Transverse colon (tissue), 4 donors: ENCODE results near the gene NAALADL2. TPM values are rescaled to one million over a fixed set of nuclear protein-coding genes. Genes with fewer than 3 reads are reported as not detected.

Experiments used
- DNase-seq: peaks from one replicate; pipeline ENCODE4 v3.0.0-alpha.2; 2019
- H3K27ac ChIP-seq, 4 donors: fragments of 200-600 bp; sonication (generic); 2 replicates each; pipeline ENCODE4 v1.5.1; 2016 to 2018; ENCODE audit warnings: inconsistent platforms in 4 of 4
- H3K27me3 ChIP-seq: fragments of 200-600 bp; sonication (generic); 2 replicates; pipeline ENCODE4 v1.5.1; 2017; ENCODE audit warnings: inconsistent platforms
- H3K36me3 ChIP-seq, 4 donors: fragments of 200-600 bp; sonication (generic); 2 replicates each; pipeline ENCODE4 v1.5.1; 2017 to 2019; ENCODE audit warnings: inconsistent platforms in 4 of 4
- H3K4me1 ChIP-seq, 4 donors: fragments of 200-600 bp; sonication (generic); 2 replicates each; pipeline ENCODE4 v1.5.1; 2017 to 2020; ENCODE audit warnings: inconsistent platforms in 4 of 4
- H3K4me3 ChIP-seq, 4 donors: fragments of 200-600 bp; sonication (generic); 1 replicate in 1 of 4; 2 replicates in 3 of 4; pipeline versions ENCODE4 v1.5.1 to v1.6.1; 2017 to 2019; ENCODE audit warnings: inconsistent platforms in 4 of 4
- H3K9me3 ChIP-seq, 2 donors: fragments of 200-600 bp; sonication (generic); 2 replicates each; pipeline ENCODE4 v1.5.1; 2017 to 2019; ENCODE audit warnings: inconsistent platforms in 2 of 2
- CTCF ChIP-seq, 5 experiments: fragments of 200-600 bp in 3 of 5; fragments of 450-650 bp in 2 of 5; sonication (generic) in 3 of 5; IDR thresholded peaks; 1 replicate in 2 of 5; 2 replicates in 3 of 5; pipeline ENCODE4 v1.5.1; 2016 to 2017; ENCODE audit warnings: antibody characterized with exemption in 5 of 5, inconsistent platforms in 3 of 5, mild to moderate bottlenecking in 2 of 5, moderate library complexity in 1 of 5
- EP300 ChIP-seq: sonication (generic); formaldehyde crosslinking; IDR thresholded peaks from one replicate; pipeline ENCODE4 v1.6.1; 2017; ENCODE audit warnings: antibody characterized with exemption, low read depth
- POLR2A ChIP-seq: fragments of 450-650 bp; IDR thresholded peaks from one replicate; pipeline ENCODE4 v1.6.1; 2016; ENCODE audit warnings: antibody characterized with exemption, mild to moderate bottlenecking, moderate library complexity
- POLR2AphosphoS5 ChIP-seq, 3 donors: sonication (generic); formaldehyde crosslinking; IDR thresholded peaks; one replicate each; pipeline ENCODE4 v1.6.1; 2016; ENCODE audit warnings: antibody characterized with exemption in 3 of 3
- WGBS, 2 donors: methylation state at CpG; one replicate each; pipeline ENCODE4 v1.1.5; 2018; ENCODE audit warnings: low coverage in 1 of 2; 5-methylcytosine and 5-hydroxymethylcytosine counted together
- in situ Hi-C, 4 donors: fragments of 200-750 bp; cut with MboI; loops; one replicate each; pipeline versions ENCODE4 v1.15.0 to v1.15.1; 2017; ENCODE audit warnings: low sequenced_read_pairs in 3 of 4, low pct_ligation_motif_present in 1 of 4, low pct_unique_long_range_greater_than_20kb in 1 of 4
- intact Hi-C: fragments of 100-400 bp; cut with DNase I; formaldehyde crosslinking; loops from one replicate; pipeline ENCODE4 v1.15.1; 2023; ENCODE audit warnings: low total_unique reads
- total RNA-seq, 4 donors: library from RNA; depleted of rRNA; stranded (reverse); fragments of >200 nt; gene quantifications; one replicate each; pipeline ENCODE4 v1.1.0, GENCODE V29; 2016

NAALADL2 gene
- total RNA-seq, 4 donors from 2014 or later: 10.1 to 22.7 (median 15.1) TPM

GRCh38 chr3:175664911-175665310 lies 805.8 kb downstream of the NAALADL2 start:
- H3K27ac ChIP-seq: no peak overlapping the region
- no peak for DNase-seq
- no peaks in the 10 kb centered on the region for H3K27me3 ChIP-seq
- in situ Hi-C loops (no loop called here), intact Hi-C loops (no loop called here)
- H3K4me3 ChIP-seq: no peak overlapping the region
- TF ChIP-seq POLR2A (no peak), CTCF (IDR thresholded peaks at IDR 0.05) (no peak)
- WGBS, 2 donors: 74 to 100% methylated on average over 1 of the region's 1 CpG
- no peaks in the 10 kb centered on the region for H3K36me3 ChIP-seq
- no peaks in the 10 kb centered on the region for H3K9me3 ChIP-seq
- no peaks in the 10 kb centered on the region for H3K4me1 ChIP-seq

DNA sequence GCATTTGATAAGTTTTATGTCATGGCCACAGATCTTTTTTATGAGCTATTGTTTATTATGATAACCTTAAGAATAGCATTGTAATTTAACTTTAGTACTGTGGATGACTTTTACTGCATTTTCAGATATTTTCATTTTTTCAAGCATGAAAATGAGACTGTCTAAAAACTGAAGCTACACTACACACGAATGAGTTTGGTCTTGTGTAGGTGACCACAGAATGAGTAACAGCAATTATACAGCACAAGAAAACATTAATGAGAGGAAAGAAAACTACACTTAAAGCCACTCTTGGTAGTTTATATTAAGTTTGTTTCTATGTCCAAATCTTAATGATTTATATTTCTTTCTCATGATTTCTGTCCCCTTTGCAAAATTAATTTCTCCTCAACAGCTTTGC lies 809.2 kb downstream of the NAALADL2 start:
- Histone ChIP-seq H3K36me3 (no peaks in the 10 kb centered on the region), H3K4me1 (no peaks in the 10 kb centered on the region), H3K9me3 (no peaks in the 10 kb centered on the region), H3K4me3 (no peak overlapping the region), H3K27me3 (no peaks in the 10 kb centered on the region), H3K27ac (no peak overlapping the region)
- DNase-seq: no peak
- WGBS, 2 donors: 65 to 82% methylated on average over 1 of the region's 1 CpG
- in situ Hi-C loops: no loop called here
- no peak for TF ChIP-seq CTCF (IDR thresholded peaks at IDR 0.05)
- TF ChIP-seq EP300: no peak
- TF ChIP-seq POLR2AphosphoS5 (IDR thresholded peaks at IDR 0.05): no peak
- no peak for TF ChIP-seq POLR2A
- intact Hi-C loops: no loop called here

- no peaks in the 10 kb centered on the region for H3K27me3 ChIP-seq
- in situ Hi-C loops: no loop called here
- no peaks in the 10 kb centered on the region for H3K36me3 ChIP-seq
- H3K27ac ChIP-seq: no peak overlapping the region
- no peak for DNase-seq
- H3K9me3 ChIP-seq: no peaks in the 10 kb centered on the region
- H3K4me1 ChIP-seq: no peaks in the 10 kb centered on the region
- WGBS, 2 donors: 83 to 89% methylated on average over 3 of the region's 3 CpGs
- intact Hi-C loops: no loop called here
- TF ChIP-seq POLR2A (no peak), CTCF (IDR thresholded peaks at IDR 0.05) (no peak), POLR2AphosphoS5 (IDR thresholded peaks at IDR 0.05) (no peak), EP300 (no peak)
- no peak overlapping the region for H3K4me3 ChIP-seq
Observed at GRCh38 chr3:175670557-175670956, 811.4 kb downstream of the NAALADL2 start.

GRCh38 chr3:175672119-175672689 lies 813.1 kb downstream of the NAALADL2 start:
- H3K36me3 ChIP-seq: no peaks in the 10 kb centered on the region
- H3K9me3 ChIP-seq: no peaks in the 10 kb centered on the region
- in situ Hi-C loops (no loop called here), intact Hi-C loops (no loop called here)
- H3K27me3 ChIP-seq: no peaks in the 10 kb centered on the region
- no peaks in the 10 kb centered on the region for H3K4me1 ChIP-seq
- no peak for DNase-seq
- WGBS, 2 donors: 55 to 61% methylated on average over 6 of the region's 6 CpGs
- no peak overlapping the region for H3K27ac ChIP-seq
- TF ChIP-seq CTCF (IDR thresholded peaks at IDR 0.05): no peak
- H3K4me3 ChIP-seq: peak overlapping the region in 2 of 4 donors; percentile 8 to 20
